Amniotic stem cell (primary cell): ENCODE measurements around the gene SDF2L1.

ENCODE experiments used
- DNase-seq: peaks from one replicate; lab custom pipeline; 2025; lab: John Stamatoyannopoulos, UW

Gene SDF2L1

GRCh38 chr22:21622011-21622918, 19.8 kb upstream of the SDF2L1 start:
- DNase-seq: no peak

GRCh38 chr22:21622919-21623647, 19.0 kb upstream of the SDF2L1 start:
- no peak for DNase-seq

- no peak for DNase-seq
These were observed 18.5 kb upstream of the SDF2L1 start for GRCh38 chr22:21623648-21623970.

GRCh38 chr22:21624120-21624879, 17.8 kb upstream of the SDF2L1 start:
- no peak for DNase-seq

GRCh38 chr22:21624880-21625791, 17.0 kb upstream of the SDF2L1 start:
- DNase-seq: no peak

GRCh38 chr22:21626073-21626734, 15.9 kb upstream of the SDF2L1 start:
- DNase-seq: no peak

GRCh38 chr22:21626735-21627469, 15.2 kb upstream of the SDF2L1 start:
- DNase-seq: no peak

GRCh38 chr22:21628386-21629254, 13.5 kb upstream of the SDF2L1 start:
- DNase-seq: no peak

- peak; percentile 79 for DNase-seq
These were observed 12.6 kb upstream of the SDF2L1 start, which contains the start of gene YDJC for GRCh38 chr22:21629255-21630149. Gene YDJC, minus strand, starts transcription at chr22:21630022. Its CDS starts 8 bp downstream, at chr22:21630014.

GRCh38 chr22:21631025-21631424, 11.1 kb upstream of the SDF2L1 start:
- no peak for DNase-seq

- no peak for DNase-seq
These were observed 9.7 kb upstream of the SDF2L1 start, which contains the start of gene CCDC116 for GRCh38 chr22:21632237-21632895. Gene CCDC116, plus strand, starts transcription at chr22:21632760. Its CDS starts 422 bp downstream, at chr22:21633182.

GRCh38 chr22:21632931-21633330, 9.2 kb upstream of the SDF2L1 start:
- no peak for DNase-seq

- no peak for DNase-seq
These were observed 8.6 kb upstream of the SDF2L1 start for GRCh38 chr22:21633481-21633880.

GRCh38 chr22:21634081-21634480, 8.0 kb upstream of the SDF2L1 start:
- no peak for DNase-seq

GRCh38 chr22:21634844-21635243, 7.3 kb upstream of the SDF2L1 start:
- no peak for DNase-seq

GRCh38 chr22:21635771-21636510, 6.2 kb upstream of the SDF2L1 start:
- DNase-seq: no peak
